TTC549 (cell line): ENCODE measurements around the gene GGT5.
"Not testable (repeated sequence)": the region's sequence is repeated elsewhere in the genome, so short reads cannot be mapped to it uniquely, and the experiment has no call there.

Experiments
- FAIRE-seq: peaks from 2 replicates; lab custom pipeline; 2012; peaks lifted over from hg19 to GRCh38; lab: Jason Lieb, UNC

GGT5 gene

GRCh38 chr22:24232124-24232523 is 12.8 kb downstream of the GGT5 start:
- FAIRE-seq: no peak

GRCh38 chr22:24231706-24232105 is 13.2 kb downstream of the GGT5 start:
- no peak for FAIRE-seq

GRCh38 chr22:24230911-24231656 is 13.8 kb downstream of the GGT5 start:
- FAIRE-seq: no peak

- no peak for FAIRE-seq
Measured at GRCh38 chr22:24225951-24226350, 18.9 kb downstream of the GGT5 start.

- FAIRE-seq: no peak
Measured at GRCh38 chr22:24225044-24225601, 19.8 kb downstream of the GGT5 start.

GRCh38 chr22:24224468-24224867 is 20.4 kb downstream of the GGT5 start:
- FAIRE-seq: no peak

GRCh38 chr22:24219750-24220149 is 25.1 kb downstream of the GGT5 start:
- no peak for FAIRE-seq

GRCh38 chr22:24217384-24217783 is 27.5 kb downstream of the GGT5 start:
- no peak for FAIRE-seq

- no peak for FAIRE-seq
Measured at GRCh38 chr22:24216541-24217209, 28.2 kb downstream of the GGT5 start.

- no peak for FAIRE-seq
Measured at GRCh38 chr22:24214467-24215285, 30.2 kb downstream of the GGT5 start.

- FAIRE-seq: not testable (repeated sequence)
Measured at GRCh38 chr22:24213111-24213510, 31.8 kb downstream of the GGT5 start.

- FAIRE-seq: not testable (repeated sequence)
Measured at GRCh38 chr22:24211716-24212115, 33.2 kb downstream of the GGT5 start.

- FAIRE-seq: not testable (repeated sequence)
Measured at GRCh38 chr22:24210409-24210808, 34.5 kb downstream of the GGT5 start.

- FAIRE-seq: no peak
Measured at GRCh38 chr22:24209687-24210086, 35.2 kb downstream of the GGT5 start.

GRCh38 chr22:24209016-24209415 is 35.9 kb downstream of the GGT5 start:
- FAIRE-seq: no peak

GRCh38 chr22:24208012-24208749 is 36.7 kb downstream of the GGT5 start:
- FAIRE-seq: peak; percentile 32

- no peak for FAIRE-seq
Measured at GRCh38 chr22:24207264-24208011, 37.4 kb downstream of the GGT5 start.

- not testable (repeated sequence) for FAIRE-seq
Measured at GRCh38 chr22:24206460-24207263, 38.2 kb downstream of the GGT5 start.

GRCh38 chr22:24205438-24206195 is 39.3 kb downstream of the GGT5 start:
- FAIRE-seq: no peak

- not testable (repeated sequence) for FAIRE-seq
Measured at GRCh38 chr22:24203856-24204255, 41.0 kb downstream of the GGT5 start.
